Esophagus (tissue), 2 donors: ENCODE data around the gene NUDT22. TPM values are rescaled to one million over a fixed set of nuclear protein-coding genes. Genes with fewer than 3 reads are reported as not detected.

Source experiments
- H3K27ac ChIP-seq, 2 donors: one replicate each; pipeline ENCODE4 v1.5.1; 2013; ENCODE audit warnings: low read depth in 2 of 2, mild to moderate bottlenecking in 2 of 2, inconsistent platforms in 1 of 2, low read length in 1 of 2, moderate library complexity in 1 of 2
- H3K27me3 ChIP-seq, 2 donors: one replicate each; pipeline ENCODE4 v1.6.1; 2013; ENCODE audit warnings: low read length in 2 of 2, control low read depth in 1 of 2, mild to moderate bottlenecking in 1 of 2; ENCODE audit not compliant: insufficient read depth in 2 of 2, control insufficient read depth in 1 of 2
- H3K36me3 ChIP-seq, 2 donors: one replicate each; pipeline ENCODE4 v1.6.1; 2013; ENCODE audit warnings: low read length in 1 of 2; ENCODE audit not compliant: control insufficient read depth in 2 of 2, insufficient read depth in 2 of 2
- H3K4me1 ChIP-seq, 2 donors: one replicate each; pipeline ENCODE4 v1.6.1; 2013; ENCODE audit warnings: low read length in 1 of 2; ENCODE audit not compliant: control insufficient read depth in 2 of 2, insufficient read depth in 2 of 2
- H3K4me3 ChIP-seq, 2 donors: one replicate each; pipeline ENCODE4 v1.5.1; 2013; ENCODE audit warnings: low read length in 2 of 2, mild to moderate bottlenecking in 2 of 2, low read depth in 1 of 2, moderate library complexity in 1 of 2
- H3K9me3 ChIP-seq, 2 donors: one replicate each; pipeline ENCODE4 v1.6.1; 2013; ENCODE audit warnings: mild to moderate bottlenecking in 2 of 2, low read depth in 1 of 2, low read length in 1 of 2, moderate library complexity in 1 of 2; ENCODE audit not compliant: control insufficient read depth in 2 of 2, insufficient read depth in 1 of 2
- WGBS, 2 donors: extraction: QIAGEN DNeasy Blood & Tissue Kit; methylation state at CpG; one replicate each; pipeline ENCODE4 v1.1.7; 2013; 5-methylcytosine and 5-hydroxymethylcytosine counted together
- polyA plus RNA-seq, 2 donors: library from polyadenylated mRNA; stranded (reverse); fragments of 200-250 nt; gene quantifications; one replicate each; pipeline ENCODE4 v1.2.3, GENCODE V29; 2013
- donor health status: healthy with polysubstance abuse.
- donor health status: Bipolar disorder and iron deficiency.

Gene NUDT22
- polyA plus RNA-seq, 2 donors = 49.5 to 55.1 TPM

DNA sequence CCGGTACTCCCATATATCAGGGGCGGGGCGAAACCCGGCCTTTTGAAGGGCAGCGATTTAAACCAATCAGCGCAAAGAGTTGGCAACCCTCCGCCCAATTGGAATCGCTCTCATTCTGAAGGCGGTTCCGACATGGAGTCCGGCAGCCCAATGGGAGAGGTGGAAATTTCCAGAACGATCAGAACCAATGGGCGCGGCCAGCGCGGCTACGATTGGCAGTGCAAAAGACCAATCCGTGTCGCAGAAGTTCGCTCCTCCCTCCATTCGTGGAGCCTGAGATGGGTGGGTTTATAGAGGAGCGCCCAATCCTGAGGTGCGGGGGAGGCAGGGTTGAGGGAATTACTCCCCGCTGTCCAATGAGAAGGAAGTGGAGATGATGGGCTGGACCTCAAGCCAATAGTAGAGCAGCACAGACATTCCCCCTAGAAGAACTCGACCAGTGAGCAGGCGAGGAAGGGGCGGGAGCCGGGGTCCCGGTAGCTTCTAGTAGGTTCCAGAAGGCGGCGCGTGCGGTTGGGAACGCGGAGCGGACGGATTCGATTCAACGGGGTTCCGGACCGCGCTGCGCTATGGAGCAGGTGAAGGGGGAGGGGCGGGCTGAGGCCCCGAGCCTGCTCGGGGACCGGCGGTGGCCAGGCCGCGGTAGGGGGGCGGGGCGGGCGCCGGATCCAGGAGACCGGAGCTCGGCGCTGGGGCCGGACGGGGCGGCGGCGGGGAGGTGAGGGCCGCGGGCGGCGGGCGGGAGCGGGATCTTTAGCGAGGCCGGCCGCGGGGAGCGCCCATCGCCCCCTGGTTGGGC is 40.2 kb upstream of the NUDT22 start, which contains the start of gene STIP1:
Gene STIP1 (plus strand): TSS at position 479 of the 799 bp plus-strand sequence. CDS start 91 bp downstream, at position 570.
- Histone ChIP-seq H3K4me3 (peak within 1 kb of the TSS; percentile 68 to 75), H3K4me1 (peaks cover 0 to 8% of the 10 kb centered on the region in 2 donors), H3K27me3 (no peaks in the 10 kb centered on the region), H3K27ac (peak within 1 kb of the TSS; percentile 96 to 97), H3K9me3 (no peaks in the 10 kb centered on the region), H3K36me3 (no peaks in the 10 kb centered on the region)
- WGBS, 2 donors = 0 to 1% methylated on average over 65 to 74 of the region's 74 CpGs

DNA sequence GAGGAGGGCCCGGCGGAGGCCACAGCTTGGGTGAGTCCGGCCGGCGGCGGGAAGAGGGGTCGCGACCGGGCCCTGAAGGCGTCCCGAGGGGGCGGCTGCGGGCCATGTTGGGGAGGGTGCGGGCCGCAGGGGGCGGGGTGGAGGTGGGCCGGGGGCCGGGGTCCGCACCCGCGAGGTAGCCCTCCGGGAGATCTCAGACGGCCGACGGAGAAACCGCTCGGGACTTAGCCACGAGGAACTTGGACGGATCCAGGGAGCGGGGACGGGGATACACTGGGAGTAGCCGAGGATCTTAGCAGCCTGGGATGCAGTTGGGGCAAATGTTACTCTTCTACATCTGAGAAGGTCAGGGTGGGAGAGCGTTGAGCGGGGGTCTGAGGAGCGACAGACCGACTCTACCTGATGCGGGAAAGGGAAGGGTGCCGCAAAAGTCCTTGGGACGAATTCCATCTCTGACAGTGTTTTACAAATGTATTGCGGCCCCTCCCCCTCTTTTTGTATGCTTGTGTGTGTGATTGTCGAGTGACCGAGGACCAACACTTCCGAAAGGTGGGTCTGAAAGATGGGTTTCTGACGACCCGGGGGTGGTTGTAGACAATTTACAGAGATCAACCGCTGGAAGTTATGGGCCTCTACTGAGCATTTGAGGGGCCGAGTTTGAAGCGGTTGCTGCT is 39.4 kb upstream of the NUDT22 start:
- Histone ChIP-seq H3K36me3 (no peaks in the 10 kb centered on the region), H3K27ac (no peak overlapping the region), H3K27me3 (no peaks in the 10 kb centered on the region), H3K4me1 (peaks cover 0 to 5% of the 10 kb centered on the region in 2 donors), H3K4me3 (no peak overlapping the region), H3K9me3 (no peaks in the 10 kb centered on the region)
- WGBS, 2 donors = 1% methylated on average over 44 to 48 of the region's 48 CpGs

DNA sequence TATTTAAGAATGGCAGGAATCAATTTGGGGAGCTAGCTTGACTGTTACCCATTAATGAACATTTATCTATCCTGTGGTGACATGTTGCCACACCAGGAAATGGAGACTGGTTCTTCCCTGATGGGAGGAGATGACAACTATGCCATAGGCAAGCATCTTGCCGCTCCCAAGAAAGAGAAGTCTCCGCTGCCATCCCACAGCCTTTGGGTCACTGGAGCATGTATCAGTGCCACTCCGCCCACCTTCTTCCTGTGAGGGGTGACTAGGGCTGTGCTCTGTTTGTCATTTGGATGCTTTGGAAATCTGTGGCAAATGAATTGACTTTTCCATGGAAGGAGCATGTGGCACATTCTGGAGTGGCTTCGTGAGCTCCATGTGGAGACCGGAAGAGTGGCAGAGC is 33.6 kb upstream of the NUDT22 start:
- Histone ChIP-seq H3K4me3 (no peak overlapping the region), H3K9me3 (no peaks in the 10 kb centered on the region), H3K36me3 (peaks cover 8 to 29% of the 10 kb centered on the region in 2 donors), H3K27ac (no peak overlapping the region), H3K4me1 (no peaks in the 10 kb centered on the region), H3K27me3 (no peaks in the 10 kb centered on the region)
- WGBS, 2 donors = 93 to 95% methylated on average over 5 of the region's 5 CpGs

DNA sequence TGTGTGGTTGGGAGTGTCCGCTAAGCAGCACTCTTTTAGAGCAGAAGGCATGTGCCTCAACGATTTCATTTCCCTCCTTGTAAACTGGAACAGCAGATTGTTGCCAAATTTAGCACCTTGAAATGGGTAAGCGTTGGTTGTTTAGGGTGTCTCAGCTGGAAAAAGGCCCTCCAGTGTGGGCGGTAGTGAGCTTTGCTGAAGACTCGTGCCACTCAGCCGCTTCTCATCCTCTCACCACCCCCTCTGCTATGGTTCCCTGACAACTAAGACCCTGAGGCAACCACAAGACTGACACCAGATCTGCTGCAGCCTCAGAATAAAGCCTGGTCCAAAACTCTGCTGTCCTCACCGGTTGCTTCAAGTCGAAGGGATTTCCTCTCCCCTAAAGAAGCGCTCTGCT is 29.4 kb upstream of the NUDT22 start:
- H3K36me3 ChIP-seq = peaks cover 11 to 39% of the 10 kb centered on the region in 2 donors
- WGBS, 2 donors = 76 to 77% methylated on average over 9 of the region's 9 CpGs
- no peak overlapping the region for H3K4me3 ChIP-seq
- no peaks in the 10 kb centered on the region for H3K4me1 ChIP-seq
- H3K27ac ChIP-seq = no peak overlapping the region
- no peaks in the 10 kb centered on the region for H3K27me3 ChIP-seq
- H3K9me3 ChIP-seq = no peaks in the 10 kb centered on the region

DNA sequence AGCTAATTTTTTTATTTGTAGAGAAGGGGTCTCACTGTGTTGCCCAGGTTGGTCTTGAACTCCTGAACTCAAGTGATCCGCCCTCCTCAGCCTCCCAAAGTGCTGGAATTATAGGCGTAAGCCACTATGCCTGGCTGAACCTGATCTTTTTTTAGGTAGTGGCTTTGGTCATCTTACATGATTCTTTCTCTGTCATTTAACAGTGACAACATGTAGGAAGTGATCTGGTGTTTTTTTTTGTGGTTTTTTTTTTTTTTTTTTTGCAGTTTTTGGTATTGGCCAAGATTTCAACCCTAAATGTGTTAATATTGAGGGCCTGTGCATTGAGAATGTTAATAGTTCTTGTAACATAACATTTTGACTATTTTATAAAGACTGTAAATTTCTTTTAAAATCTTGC is 27.6 kb upstream of the NUDT22 start:
- Histone ChIP-seq H3K4me1 (no peaks in the 10 kb centered on the region), H3K27me3 (no peaks in the 10 kb centered on the region), H3K4me3 (no peak overlapping the region), H3K36me3 (peaks cover 21 to 48% of the 10 kb centered on the region in 2 donors), H3K27ac (no peak overlapping the region), H3K9me3 (no peaks in the 10 kb centered on the region)
- 96 to 97% methylated on average over 2 of the region's 2 CpGs for WGBS, 2 donors

DNA sequence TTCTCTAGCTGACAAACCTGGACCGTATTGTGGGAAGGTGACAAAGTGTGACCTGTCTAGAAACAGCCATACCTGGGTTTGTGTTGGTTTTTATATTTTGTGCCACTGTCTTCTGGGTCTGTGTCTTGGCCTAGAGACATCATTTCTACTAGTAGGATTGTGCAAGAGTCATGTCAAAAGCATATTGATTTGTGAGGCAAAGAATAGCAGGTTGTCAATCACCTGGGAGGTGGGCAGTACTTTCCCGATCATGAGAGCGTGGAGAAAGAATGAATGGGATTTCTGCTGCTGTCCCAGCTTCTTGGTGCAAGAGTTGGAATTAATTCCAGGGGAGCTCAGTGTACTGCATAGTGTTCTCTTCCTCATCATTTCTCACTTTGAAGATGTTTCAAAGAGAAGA is 24.5 kb upstream of the NUDT22 start:
- peaks cover 21 to 43% of the 10 kb centered on the region in 2 donors for H3K36me3 ChIP-seq
- H3K27ac ChIP-seq = no peak overlapping the region
- H3K9me3 ChIP-seq = no peaks in the 10 kb centered on the region
- H3K4me1 ChIP-seq = no peaks in the 10 kb centered on the region
- WGBS, 2 donors = 67 to 82% methylated on average over 3 of the region's 3 CpGs
- no peaks in the 10 kb centered on the region for H3K27me3 ChIP-seq
- H3K4me3 ChIP-seq = no peak overlapping the region

DNA sequence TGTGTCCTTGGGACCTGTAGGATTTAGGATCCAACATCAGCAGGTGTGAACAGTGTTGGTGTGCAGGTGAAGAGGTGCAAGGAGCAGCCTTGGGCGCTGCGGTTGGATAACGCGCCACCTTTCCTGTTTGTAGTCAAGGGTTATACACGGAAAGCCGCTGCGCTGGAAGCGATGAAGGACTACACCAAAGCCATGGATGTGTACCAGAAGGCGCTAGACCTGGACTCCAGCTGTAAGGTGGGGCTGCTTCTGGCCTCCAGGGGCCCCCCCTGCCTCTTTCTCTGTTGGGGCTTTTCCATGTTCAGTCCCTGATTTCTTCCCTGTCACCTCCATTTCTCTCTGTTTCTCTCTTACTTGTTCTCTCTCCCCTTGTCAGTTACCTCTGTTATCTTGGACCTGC is 23.1 kb upstream of the NUDT22 start:
- no peak overlapping the region for H3K27ac ChIP-seq
- 96 to 97% methylated on average over 9 of the region's 9 CpGs for WGBS, 2 donors
- H3K27me3 ChIP-seq = no peaks in the 10 kb centered on the region
- peaks cover 17 to 33% of the 10 kb centered on the region in 2 donors for H3K36me3 ChIP-seq
- no peak overlapping the region for H3K4me3 ChIP-seq
- peaks cover 0 to 2% of the 10 kb centered on the region in 2 donors for H3K4me1 ChIP-seq
- H3K9me3 ChIP-seq = no peaks in the 10 kb centered on the region

DNA sequence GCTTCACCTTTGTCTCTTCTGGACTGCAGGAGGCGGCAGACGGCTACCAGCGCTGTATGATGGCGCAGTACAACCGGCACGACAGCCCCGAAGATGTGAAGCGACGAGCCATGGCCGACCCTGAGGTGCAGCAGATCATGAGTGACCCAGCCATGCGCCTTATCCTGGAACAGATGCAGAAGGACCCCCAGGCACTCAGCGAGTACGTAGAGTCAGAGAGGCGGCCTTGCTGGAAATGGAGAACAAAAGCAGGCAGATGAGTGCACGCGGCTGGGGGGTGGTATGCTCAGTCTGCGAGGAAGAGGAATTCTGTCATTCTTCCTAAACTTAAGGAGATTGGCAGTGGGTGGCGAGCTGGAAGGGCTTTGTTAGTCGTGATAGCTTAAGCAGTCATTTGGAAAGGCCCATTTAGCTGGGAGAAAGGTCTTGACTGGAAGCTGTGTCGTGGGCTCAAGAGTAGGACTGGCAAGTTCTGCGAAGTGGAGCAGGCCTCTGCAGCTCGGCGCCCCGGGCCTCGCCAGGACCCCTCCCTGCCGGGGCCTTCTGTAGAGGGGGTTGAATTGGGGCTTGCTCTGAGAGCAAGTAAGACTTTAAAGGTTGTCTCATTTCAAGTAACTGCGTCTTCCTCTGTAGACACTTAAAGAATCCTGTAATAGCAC is 22.5 kb upstream of the NUDT22 start:
- 88 to 90% methylated on average over 27 of the region's 27 CpGs for WGBS, 2 donors
- Histone ChIP-seq H3K9me3 (no peaks in the 10 kb centered on the region), H3K4me3 (no peak overlapping the region), H3K4me1 (peaks cover 0 to 3% of the 10 kb centered on the region in 2 donors), H3K36me3 (peaks cover 17 to 33% of the 10 kb centered on the region in 2 donors), H3K27me3 (no peaks in the 10 kb centered on the region), H3K27ac (no peak overlapping the region)

DNA sequence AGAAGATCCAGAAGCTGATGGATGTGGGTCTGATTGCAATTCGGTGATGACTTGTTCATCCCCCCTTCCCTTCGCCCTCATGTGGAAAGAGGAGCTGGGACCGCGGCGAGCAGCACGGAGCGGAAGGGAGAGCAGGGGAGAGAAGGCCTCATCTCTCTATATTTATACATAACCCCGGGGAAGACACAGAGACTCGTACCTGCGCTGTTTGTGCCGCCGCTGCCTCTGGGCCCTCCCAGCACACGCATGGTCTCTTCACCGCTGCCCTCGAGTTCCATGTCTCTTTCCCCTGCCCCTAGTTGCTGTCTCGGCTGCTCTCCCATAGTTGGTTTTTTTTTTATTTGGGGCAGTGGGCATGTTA is 22.0 kb upstream of the NUDT22 start:
- Histone ChIP-seq H3K4me3 (no peak overlapping the region), H3K27ac (no peak overlapping the region), H3K27me3 (no peaks in the 10 kb centered on the region), H3K9me3 (no peaks in the 10 kb centered on the region), H3K4me1 (peaks cover 0 to 6% of the 10 kb centered on the region in 2 donors), H3K36me3 (peaks cover 17 to 33% of the 10 kb centered on the region in 2 donors)
- WGBS, 2 donors = 73 to 86% methylated on average over 16 of the region's 16 CpGs
